Kidney glomerular epithelial cell (primary cell): ENCODE data around the gene VSTM5.

ENCODE experiments used
- DNase-seq: peaks from one replicate; lab custom pipeline; 2025; lab: John Stamatoyannopoulos, UW

Gene VSTM5

DNA sequence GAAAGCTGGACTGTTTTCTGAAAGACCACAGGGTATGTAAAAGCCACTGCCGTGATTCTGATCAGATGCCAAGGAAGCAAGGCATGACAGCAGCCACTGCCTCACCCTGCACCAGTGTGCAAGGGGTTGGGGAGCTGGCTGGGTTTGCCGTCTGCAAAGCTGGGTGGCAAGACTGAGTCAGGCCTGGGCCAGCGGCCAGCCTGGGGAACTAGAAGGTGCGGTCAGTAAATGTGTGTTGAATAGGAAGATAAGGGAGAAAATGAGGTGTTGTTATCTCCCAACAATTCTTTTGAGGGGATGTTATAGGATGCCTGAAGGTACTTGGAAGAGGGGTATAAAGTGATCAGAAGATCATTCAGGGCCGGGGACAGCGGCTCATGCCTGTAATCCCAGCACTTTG, 8.0 kb downstream of the VSTM5 start:
- no peak for DNase-seq

DNA sequence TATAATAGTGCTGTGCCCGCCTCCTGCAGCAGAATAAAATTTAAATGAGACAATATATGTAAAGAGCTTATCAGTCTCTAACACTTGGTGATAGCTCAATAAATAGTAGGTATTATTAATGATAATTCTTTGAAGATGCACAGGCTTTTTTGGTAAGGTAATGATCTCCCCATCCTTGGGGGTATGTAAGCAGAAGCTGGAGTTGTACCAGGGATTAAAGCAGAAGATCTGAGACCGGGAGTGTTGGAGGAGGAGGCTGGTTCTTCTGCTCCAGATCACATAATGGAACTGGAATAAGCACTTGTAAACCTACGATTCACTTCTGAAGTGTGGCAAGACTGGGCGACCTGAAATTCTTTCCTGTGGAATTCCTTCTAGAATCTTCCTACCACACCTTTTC, 8.4 kb downstream of the VSTM5 start:
- DNase-seq = no peak

DNA sequence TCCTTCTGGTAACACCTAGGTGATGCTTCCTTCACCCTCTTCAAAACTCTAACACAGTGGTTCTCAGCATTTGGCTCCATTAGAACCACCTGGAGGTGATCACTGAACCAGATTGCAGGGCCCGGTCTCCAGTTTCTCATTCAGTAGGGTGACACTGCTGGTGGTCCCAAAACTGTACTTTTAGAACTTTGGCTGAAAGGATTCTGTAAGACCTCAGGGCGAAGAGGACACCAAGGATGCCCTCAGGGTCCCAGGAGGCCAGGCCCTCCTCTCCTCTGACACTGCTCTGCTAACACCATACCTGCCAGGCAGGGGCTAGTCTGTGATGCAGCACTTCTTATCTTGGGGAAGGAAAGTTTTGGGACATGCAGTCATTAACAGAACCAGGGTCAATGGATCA, 9.0 kb downstream of the VSTM5 start:
- no peak for DNase-seq

DNA sequence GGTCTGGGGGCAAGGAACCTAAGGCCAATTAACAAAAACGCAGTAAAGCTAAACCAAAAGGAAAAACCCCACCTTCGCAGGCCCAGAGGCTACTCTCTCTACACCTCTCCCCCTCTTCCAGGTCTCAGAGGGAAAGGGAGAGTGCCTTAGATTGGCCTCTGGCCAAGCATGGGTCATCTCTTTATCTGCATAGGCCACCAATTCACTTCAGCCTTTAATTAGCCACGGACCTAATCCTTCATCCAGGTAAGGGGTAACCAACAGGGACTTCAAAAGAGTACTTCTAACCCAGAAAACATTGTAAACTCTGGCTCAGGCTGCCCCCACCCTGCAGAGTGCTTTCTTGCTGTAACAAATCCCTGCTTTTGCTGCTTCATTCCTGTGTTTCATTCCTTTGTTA, 9.4 kb downstream of the VSTM5 start:
- DNase-seq = no peak

DNA sequence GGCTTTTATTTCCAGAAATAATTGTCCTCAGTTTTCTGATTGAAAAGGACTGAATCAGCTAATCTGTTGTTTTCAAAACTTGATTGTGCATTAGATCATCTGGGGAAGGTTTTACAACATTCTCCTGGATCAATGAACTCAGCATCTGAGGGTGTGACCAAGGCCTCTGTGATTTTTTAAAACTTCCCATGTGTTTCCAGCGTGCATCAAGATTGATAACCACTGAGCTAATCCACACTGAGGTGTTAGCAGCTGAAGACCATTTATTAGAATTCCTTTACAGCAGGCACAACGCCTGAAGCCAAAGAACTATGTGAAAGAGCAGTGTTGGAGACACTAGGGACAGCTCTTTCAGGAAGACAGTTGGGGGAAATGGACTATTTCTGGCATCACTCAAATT, 10.2 kb downstream of the VSTM5 start:
- no peak for DNase-seq

DNA sequence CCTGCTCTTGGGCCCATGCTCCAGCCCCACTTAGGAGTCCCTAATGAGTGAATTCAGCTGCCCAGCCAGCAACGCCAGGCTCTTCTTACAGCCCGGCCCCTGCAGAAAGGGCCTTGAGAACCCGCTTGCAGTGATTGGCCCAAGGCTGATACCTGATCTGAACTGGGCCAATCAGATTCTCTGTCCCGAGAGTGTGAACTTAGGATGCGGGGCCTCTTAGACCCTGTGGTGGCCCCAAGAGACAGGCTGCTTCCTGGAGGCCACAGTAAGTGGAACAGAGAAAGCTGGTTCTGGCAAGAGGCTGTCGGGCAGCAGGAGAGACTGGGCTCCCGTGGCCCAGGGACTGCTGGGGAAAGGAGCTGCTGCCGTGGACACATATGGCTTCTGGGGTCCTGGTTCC, 11.5 kb downstream of the VSTM5 start:
- DNase-seq = no peak

DNA sequence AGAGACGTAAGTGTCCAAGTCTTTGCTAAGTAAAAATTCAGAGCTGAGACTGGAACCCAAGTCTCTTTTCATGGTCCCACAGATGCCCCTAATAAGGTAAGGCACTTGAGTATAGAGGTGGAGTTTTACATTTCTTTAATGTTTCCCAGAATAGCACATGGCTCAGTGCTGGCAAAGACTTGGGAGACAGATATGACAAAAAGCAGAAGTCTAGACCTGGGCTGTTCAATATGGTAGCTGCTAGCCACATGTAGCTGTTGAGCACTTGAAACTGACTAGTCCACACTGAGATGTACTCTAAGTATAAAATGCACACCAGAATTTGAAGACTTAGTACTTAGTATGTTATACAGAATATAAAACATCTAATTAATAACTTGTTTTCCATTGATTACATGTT, 17.6 kb downstream of the VSTM5 start:
- DNase-seq = no peak

DNA sequence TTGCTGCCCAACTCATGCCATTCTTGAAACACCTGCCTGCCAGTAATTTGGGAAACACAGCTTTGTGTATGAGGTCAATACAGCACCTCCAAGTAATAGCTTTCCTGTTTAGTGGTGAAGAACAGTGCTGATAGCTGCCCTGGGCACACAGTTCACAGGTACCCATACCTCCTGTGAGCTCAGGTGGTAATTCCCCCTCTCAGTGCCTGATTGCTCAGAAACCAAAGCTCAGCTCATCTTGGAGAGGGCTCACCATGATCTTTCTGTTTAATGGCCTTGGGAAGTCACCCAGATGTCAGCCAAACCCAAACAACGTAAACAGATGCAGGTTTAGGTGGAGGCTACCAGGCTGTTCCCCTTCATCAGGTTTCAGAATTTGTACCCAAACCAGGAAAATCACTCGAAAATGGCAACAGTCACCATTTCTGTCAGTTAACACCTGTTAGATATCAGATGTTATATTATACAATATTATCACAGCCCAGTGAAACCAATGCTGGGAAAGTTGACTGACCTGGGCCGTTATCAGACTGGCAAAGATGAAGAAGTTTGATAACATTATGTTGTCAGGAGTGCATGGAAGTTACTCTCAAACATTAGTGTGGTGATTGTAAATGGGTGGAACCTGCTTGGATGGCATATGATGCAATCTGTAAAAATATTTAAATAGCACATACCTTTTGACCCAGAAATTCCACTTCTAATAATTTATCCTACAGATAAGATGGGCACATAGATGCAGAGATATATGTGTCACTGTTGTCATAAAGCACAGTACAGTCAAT, 18.9 kb downstream of the VSTM5 start:
- DNase-seq = no peak

DNA sequence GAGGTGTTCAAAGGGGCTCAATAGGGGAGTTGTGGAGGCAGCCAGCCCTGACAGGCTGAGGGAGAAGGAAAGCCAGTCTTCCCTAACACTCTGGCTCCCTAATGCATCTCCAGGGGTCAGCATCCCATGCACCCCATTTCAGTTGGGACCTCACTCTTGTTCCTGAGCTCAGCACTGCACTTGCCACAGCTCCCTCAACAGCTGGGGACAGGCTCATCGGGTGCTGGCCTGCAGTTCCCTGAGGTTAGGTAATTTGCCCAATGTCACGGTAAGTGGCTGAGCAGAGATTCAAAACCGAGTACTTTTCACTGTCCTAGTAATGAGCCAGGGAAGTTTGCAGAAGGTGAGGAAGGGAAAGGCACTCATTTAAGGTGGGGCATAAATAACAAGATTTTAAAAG, 20.8 kb downstream of the VSTM5 start:
- no peak for DNase-seq

DNA sequence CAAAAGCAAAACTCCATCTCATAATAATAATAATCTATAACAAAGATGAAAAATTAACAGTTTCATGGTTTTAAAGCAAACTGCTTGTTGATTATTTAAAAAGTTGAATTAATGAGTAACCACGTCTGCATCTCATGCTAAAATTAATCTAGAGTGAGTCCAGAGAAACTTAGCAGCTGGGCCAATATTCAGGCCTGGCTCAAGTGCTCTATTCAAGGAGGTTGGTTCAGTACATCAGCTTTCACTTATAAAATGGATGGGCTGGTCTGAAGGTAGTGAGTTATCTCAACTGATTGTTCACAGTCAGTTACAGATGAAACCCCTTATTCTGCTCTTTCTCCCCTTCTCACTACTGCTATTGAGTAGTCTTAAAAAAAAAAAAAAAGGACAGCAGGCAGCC, 23.1 kb downstream of the VSTM5 start:
- no peak for DNase-seq

DNA sequence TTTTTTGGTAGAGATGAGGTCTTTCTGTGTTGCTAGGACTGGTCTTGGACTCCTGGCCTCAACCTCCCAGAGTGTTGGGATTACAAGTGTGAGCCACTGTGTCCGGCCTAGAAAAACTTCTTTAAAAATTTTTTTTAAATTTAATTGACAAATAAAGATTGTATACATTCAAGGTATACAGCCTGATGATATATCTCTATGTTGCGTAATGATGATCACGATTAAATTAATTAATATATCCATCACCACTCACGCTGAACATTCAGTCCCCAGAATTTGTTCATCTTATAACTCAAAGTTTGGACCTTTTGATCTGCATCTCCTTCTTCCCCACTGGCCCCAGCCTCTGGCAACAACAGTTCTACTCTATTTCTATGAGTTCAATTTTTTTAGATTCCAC, 27.2 kb downstream of the VSTM5 start:
- DNase-seq = no peak

DNA sequence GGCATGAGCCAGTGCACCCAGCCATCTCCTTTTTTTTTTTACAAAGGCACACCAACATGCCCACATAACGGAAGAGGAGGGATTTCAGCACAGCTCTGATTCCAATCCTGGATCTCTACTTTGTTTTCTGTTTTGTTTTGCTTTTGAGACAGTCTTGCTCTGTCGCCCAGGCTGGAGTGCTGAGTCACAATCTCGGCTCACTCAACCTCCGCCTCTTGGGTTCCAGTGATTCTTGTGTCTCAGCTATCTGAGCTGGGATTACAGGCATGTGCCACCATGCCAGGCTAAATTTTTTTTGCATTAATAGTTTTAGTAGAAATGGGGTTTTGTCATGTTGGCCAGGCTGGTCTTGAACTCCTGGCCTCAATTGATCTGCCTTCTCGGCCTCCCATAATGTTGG, 28.1 kb downstream of the VSTM5 start:
- DNase-seq = no peak

DNA sequence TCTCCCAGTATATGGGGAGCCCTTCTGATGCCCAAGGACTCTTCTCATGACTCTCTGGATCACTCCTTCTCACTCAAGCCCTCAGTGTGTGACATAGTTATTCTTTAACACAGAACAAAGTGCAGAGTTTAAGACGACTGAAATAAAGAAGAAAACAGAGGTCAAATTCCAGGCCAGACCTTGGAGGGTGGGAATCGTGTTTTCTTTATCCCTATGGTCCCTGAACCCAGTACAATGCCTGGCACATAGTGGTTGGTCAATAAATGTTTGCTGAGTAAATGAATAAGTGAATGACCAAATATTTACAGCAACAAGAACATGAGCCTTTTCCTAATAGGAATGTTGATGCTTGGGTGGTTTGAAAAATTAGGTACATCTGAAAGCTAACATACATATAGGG, 28.8 kb downstream of the VSTM5 start:
- DNase-seq = no peak

DNA sequence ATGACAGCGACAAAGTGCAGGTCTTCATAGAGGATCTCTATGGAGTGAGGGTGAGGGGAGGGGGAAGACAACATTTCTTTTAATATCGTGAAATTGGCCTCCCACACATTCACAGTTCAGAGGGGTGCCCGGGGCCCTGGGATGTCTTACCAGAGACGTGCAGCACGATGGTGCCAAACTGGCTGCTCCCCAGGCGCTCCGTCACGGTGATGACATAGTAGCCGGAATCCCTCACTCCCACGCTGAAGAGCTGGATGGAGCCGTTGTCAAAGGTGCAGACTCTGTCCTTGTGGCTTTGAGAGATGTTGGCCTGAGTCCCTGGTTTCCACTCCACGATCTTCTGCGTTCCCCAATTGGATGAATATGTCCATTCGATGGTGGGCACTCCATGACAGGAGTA, 29.6 kb downstream of the VSTM5 start:
- DNase-seq = no peak

DNA sequence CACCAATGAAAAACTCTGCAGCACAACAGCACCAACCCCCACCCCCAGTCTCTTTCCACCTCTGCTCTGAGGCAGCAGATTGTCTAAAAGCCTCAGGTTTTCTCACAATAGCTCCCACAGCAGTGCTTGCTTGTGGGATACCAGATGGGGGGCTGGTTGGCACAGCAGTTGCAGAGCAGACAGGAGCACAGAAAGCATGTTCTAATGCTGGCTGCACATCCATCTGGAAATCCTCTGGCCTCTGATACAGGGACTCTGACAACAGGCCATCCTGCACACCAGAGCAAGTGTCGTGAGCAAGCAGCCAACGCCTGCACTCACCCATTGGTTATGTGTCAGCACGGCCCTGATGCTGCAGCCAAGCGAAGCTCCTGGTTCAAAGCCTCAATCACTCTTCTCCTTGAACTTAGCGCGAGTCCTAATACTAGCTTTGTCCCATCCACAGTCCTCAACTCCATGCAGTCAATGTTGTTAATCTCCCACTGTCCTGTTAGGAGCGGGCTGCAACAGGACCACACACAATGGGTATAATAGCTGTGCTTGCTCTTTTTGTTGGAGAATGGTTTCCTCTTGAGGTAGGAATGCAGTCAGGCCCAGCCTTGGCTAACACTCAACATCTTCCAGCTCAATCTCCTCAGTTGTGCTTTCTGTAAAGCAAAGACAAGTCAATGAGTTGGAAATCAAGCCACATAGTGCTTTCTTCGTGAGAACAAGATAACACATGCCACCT, 30.3 kb downstream of the VSTM5 start:
- no peak for DNase-seq

DNA sequence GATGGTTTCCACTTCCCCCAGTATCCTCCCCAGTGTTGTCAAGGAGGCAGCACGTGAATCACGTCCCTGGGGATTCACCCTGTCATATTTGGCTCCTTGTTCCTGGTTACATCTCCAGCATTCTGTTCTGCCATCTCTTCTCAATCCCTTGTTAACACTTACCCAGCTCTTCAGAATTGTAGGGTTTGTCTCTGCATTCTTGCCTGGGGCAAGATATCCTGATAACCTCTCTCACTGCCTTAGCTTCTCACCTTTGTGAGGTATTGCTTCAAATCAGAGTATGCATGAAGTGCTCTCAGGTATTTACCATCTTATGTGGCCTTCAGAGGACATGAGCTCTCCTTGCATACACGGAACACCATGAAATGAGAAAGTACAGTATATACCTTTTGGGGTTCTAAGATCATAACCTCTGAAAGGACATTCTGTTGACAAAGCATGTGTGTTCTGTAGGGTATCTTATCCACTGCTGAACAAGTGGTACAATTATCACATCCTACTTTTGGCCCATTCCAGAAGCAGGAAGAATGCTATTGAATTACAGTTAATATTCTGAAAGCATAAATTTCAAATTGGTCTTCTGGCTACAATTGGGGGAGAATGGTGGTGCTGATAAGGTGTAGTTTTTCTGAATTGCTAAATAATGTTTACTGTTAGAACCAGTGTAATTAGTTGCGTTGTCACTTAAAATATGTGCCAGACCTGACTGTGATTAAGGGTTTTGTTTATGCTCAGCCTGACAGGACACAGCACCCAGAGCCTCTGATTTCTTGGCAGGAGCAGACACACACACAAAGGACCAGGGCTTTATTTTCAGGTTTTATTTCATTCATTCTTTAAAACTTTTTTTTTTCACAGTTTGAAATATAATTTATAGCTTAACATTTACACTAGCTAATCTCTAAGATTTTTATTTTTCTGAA, 32.7 kb downstream of the VSTM5 start:
- no peak for DNase-seq

DNA sequence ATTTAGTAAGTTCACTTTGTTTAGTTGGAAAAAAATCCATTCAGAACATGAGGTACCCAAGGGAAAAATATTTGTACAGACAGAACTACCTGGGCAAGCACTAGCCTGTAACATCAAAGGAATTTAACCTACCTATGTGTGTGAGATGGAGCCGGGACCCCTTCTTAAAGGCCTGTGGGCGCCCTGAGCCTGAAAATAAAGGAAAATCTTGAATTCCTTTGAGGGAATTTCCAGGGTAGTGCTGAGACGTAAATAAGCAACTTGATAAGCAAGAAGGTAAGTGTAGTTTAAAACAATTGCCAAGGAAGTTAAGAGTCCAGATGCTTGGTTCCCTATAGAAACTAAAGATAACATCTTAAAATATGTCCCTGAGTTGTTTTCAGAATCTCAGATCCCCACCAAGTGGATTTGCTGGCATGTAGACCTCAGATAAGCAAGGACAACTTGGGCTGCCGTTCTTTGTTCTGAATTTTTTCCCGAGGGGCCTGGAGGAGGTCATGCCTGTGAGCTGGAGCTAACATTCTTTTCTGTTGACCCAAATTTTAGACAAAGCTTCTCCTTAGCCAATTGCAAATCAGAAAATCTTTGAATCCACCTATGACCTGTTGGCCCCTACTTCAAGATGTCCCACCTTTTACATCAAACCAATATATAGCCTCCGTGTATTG, 35.3 kb downstream of the VSTM5 start:
- DNase-seq = no peak

DNA sequence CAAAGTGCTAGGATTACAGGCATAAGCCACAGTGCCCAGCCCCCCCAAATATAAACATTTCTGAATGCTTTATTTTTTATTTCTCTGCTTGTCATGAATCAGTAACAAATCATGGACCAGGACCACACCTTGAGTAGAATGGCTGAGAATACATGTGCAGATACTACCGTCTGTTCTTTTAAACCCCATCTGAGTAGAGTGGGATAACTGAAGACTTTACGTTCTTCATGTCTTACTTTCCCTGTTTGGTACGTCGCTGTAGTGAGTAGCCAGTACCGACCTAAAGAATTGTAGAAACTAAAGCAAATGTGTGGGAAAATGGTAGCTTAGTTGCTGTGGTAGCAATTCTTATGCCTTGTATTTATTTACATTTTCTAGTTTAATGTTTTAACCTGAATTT, 36.4 kb downstream of the VSTM5 start:
- DNase-seq = no peak

DNA sequence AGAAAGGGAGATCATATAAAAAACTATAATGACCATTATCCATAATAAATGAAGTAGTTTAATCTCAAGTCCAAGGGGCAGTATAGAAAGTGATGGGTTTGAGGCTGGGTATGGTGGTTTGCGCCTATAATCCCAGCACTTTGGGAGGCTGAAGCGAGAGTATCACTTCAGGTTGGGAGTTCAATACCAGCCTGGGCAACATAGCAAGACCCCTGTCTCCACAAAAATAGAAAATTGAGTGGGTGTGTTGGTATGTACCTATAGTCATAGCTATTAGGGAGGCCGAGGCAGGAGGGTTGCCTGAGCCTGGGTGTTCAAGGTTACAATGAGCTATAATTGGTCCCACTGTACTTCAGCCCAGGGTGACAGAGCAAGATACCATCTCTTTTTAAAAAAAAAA, 42.4 kb downstream of the VSTM5 start:
- DNase-seq = no peak

DNA sequence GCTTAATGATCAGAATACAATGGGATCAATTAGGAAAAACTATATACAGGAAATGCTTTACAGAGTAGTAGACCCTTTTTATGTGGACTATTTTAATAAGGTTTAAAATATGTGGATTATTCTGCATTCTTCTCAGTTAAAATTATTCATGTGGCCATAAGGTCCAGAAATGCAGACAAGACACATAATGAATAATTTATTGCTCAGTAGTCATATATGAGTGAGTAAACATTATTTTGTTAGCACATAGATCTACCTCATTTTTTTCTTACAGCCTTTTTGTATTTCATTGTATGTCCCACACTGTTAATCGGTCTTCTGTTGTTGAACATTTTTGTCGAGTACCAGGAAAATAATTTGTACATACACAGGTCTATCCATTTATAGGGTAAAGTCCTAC, 45.5 kb downstream of the VSTM5 start:
- no peak for DNase-seq

DNA sequence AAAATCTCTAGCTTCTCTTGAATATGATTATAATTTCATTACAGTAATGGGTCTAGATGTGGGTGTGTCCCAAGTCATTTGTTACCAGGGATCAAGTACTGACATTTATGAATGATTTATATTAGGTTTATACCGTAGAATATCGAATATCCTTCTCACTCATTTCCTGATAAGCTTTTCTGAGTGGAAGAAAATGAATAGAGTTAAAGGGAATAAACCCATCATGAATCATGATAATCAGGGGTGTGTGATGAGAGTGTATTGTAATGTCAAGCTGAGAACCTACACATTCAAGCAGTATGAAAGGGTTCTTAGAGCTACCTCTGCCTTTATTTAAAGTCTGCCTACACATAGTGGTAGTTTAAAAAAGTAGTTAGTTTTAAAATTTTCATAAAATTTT, 49.1 kb downstream of the VSTM5 start:
- DNase-seq = no peak
